Dedifferentiated amniotic fluid mesenchymal stem cell (primary cell): ENCODE measurements around the gene RNF14.
"Not testable (repeated sequence)": the region's sequence is repeated elsewhere in the genome, so short reads cannot be mapped to it uniquely, and the experiment has no call there.

Source experiments
- DNase-seq: peaks from one replicate; pipeline ENCODE4 v3.0.0-alpha.2; 2016; ENCODE audit errors: extremely low spot score

RNF14 gene, protein sequence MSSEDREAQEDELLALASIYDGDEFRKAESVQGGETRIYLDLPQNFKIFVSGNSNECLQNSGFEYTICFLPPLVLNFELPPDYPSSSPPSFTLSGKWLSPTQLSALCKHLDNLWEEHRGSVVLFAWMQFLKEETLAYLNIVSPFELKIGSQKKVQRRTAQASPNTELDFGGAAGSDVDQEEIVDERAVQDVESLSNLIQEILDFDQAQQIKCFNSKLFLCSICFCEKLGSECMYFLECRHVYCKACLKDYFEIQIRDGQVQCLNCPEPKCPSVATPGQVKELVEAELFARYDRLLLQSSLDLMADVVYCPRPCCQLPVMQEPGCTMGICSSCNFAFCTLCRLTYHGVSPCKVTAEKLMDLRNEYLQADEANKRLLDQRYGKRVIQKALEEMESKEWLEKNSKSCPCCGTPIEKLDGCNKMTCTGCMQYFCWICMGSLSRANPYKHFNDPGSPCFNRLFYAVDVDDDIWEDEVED

DNA sequence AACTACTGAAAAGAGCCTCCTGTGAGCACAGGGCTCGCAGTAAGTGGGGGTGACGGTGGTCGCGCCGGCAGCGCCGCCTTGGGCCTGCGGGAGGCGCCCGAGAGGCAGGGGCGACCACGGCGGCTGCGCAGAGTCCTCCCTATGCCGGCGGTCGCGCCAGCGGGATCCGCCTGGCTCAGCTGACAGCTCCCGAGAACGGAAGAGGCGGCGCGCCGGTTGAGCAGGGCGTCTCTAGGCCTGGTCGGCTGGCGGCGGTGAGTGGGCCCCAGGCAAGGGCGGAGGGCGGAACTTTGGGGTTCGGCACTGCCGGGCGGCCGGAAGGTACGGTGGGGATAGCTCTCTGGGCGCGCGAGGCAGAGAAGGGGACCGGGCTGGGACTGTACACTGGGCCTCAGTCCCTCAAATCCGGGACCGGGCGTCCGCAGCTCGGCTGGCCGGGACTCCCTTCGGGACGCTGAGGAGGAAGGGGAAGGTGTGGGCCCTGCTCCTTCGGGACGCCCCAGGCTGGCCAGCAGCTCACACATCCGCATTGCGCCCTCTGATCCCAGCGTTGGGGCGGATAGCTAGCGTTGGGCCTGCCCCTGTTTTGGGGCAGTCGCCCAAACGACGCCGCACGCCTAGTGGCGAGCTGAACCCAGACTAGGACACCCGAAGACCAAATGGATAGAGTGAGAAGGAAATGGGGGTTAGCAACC lies at the start of gene RNF14:
Gene RNF14 (plus strand): TSS at position 192 of the 695 bp plus-strand sequence. CDS start 4,484 bp downstream, outside the sequence.
- DNase-seq, result peak; percentile 86

DNA sequence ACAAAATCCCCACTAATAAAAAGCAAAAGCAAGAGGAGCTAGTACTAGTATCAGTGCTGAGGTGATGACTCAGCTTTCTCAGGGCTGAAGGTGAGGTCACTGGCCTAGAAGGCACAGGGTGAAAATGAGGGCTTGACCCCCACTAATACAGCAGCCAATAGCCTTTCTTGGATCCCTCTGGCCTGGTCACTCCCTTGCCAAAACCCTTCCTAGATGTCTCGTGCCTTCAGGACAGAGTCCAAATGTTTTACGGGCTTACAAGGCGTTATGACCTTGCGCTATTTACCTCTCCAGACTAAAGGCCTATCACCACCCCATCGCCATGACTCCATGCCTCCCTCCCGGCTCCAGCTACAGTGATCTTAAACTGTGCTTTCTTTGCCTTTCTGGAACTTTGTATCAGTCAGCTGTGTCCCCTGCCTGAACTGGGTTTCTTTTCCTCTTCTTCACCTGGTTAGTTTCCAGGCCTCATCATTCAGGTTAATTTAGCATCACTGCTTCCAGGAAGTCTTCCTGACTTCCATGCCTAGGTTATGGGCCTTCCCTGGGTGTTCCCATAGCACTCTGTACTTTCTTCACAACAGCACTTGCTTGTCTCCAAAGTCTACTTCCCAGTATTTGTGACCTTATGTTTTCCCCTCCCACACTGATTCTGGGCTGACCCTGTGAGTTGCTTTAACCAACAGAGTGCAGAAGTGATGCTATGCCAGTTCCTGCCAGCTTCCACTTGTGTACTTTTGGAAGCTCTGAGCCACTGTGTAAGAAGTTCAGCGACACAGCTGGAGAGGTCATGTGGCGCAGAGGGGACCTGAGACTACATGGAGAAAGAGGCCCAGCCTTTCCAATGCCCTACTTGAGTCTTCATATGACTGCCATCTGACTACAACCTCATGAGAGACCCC lies 49.4 kb upstream of the RNF14 start:
- DNase-seq, result no peak

DNA sequence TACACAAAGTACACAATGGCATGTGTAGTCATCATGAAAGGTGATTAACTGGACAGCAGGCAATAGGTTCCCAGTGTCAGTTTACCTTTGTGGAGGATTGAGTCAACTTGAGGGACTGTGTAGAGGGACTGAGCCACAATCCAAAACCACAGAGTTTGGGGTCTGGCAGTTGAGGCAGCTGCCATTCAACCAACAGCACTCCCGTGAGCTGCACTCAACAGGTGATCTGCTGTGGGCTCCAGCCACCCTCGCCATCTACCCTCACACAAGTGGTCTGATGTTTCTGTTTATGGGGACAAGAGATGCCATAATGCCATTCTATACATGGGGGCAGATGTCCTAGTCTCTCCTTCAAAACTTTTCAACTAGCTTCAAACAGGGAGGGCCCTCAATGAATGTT lies 48.1 kb upstream of the RNF14 start:
- no peak for DNase-seq

GRCh38 chr5:141922827-141923447 lies 46.0 kb upstream of the RNF14 start:
- not testable (repeated sequence) for DNase-seq

DNA sequence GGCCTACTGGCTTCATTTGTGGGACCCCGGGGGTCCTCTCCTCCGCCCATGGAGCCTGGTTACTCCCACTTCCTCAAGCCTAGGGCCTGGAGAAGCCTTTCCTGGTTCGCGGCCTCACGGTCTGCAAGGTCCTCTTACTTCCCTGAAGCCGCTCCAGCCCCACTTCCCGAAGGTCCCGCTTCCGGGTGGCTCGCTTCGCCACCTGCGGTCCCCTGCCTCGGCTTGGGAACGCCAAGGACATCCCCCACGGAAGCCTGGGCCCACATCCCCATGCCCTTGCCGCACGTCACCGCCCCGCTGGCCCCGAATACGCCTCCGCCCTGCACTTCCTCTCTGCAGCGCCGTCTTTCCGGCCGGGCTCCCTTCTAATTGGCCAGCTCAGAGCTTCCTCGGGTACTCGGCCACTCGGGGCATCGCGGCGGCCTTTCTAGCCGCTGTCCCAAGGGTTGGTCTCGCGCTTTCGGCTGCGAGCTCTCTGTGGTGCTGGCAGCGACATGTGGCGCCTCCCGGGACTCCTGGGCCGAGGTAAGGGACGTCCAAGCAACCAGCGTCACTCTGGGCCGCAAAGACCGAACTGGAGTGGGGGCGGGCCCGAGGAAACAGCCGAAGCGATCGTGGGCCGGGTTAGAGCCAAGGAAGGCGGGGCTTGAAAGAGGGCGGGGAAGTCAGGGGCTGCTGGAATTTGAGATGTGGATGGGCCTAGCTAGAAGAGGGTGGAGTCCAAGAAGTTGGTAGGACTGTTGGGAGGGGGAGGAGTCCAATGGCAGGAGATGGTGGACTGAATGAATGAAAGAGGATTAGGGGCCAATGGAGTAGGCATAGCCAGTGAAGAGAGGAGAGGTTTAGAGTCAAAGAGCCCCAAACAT lies 45.2 kb upstream of the RNF14 start, which contains the start of gene DELE1:
Gene DELE1 (plus strand): TSS at position 424 of the 866 bp plus-strand sequence. CDS start 71 bp downstream, at position 495.
- DNase-seq, result peak; percentile 93

DNA sequence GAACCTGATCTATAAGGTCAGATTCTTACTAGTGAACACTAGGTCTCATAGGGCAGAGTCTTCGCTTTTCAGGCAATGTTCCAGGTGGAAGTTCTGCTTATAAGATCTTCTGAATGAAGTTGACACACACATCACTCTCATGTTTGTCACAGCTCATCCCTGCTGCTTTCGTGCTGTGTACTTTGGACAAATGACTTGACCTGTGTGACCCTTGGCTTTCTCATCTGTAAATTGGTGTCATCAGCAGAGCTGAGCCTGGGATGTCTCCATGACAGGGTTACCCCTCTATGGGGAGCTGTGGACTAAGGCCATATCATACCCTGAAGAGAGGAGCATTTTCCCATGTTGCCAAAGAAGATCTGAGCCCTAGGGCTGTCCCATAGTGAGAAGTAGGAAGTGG lies 42.5 kb upstream of the RNF14 start:
- no peak for DNase-seq

- no peak for DNase-seq
Observed at GRCh38 chr5:141928051-141928450, 40.9 kb upstream of the RNF14 start.

GRCh38 chr5:141929398-141930058 lies 39.4 kb upstream of the RNF14 start:
- no peak for DNase-seq

GRCh38 chr5:141931694-141932093 lies 37.2 kb upstream of the RNF14 start:
- DNase-seq, result no peak

- DNase-seq, result no peak
Observed at GRCh38 chr5:141933151-141933550, 35.8 kb upstream of the RNF14 start.

DNA sequence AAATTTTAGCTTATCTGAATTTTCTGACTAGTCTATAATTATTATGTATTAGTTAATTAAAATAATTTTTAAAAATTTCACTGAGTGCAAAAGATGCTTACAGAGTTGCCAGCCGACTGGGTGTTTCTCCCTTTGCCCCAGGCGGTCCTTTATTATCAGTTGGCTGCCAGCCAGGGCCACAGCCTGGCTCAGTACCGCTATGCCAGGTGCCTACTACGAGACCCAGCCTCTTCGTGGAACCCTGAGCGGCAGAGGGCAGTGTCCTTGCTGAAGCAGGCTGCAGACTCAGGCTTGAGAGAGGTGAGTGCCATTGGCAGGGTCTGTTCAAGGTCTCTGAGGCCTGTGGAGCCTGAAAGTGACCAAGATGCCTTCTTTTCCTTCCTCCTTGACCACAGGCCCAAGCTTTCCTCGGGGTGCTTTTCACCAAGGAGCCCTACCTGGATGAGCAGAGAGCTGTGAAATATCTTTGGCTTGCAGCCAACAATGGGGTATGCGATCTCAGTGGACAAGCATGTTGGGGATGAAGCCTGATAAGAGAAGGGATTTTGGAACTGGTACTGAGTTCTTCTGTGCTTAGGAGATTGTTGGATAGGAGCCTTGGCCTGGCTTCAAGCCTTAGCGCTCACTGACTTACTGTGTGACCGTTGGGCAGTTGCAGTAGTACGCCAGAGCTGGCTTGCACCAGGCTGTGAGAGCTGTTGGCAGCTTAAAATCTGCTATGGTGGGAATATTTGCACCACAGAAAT lies 34.6 kb upstream of the RNF14 start:
- no peak for DNase-seq

- DNase-seq, result no peak
Observed at GRCh38 chr5:141935538-141935937, 33.4 kb upstream of the RNF14 start.

DNA sequence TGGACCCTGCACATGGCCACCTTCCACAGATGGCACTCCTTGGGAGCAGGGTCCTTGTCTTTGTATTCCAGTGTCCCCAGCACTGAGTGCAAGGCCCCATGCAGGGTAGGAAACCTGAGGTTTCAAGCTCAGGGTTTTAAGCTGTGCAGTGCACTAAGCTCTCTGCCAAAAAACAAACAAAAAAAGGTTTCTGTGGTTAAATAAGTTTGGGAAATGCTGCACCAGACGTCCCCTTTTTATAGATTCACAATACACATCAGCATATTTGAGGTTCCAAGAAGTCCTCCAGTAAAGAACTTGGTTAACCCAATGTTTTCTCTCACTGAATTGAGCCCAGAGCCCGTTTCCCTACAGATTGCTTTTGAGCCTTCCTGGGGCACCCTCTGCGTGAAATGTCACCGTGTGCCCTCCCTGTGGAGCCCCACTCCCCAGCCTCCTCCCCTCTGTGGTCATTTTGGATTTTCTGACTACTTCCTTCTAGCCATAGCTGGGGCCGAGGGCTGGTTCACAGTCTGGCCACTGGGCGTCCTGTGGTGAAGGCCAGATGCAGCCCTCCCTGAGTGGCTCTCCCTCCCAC lies 28.1 kb upstream of the RNF14 start:
- DNase-seq, result no peak

DNA sequence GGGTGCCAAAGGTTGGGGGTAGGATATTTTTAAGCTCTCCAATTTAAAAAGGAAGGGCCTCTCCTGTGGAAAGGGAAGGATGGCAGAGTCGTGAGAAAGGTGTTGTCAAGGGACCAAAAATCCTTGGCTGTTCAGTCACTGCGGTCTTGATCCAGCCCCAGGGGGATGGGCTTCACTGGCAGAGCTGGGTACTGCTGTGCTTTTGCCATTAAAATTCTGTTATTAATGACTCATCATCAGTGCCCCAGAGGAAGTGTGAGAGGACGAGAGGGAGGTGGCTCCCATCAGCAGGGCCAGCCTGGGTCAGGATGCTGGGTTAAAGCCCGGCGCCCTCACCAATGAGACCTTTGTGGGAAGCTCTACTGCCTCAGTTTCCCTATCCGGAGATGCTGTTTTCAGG lies 27.6 kb upstream of the RNF14 start:
- no peak for DNase-seq

GRCh38 chr5:141941779-141942178 lies 27.1 kb upstream of the RNF14 start:
- no peak for DNase-seq

- DNase-seq, result no peak
Observed at GRCh38 chr5:141942185-141942857, 26.6 kb upstream of the RNF14 start.

DNA sequence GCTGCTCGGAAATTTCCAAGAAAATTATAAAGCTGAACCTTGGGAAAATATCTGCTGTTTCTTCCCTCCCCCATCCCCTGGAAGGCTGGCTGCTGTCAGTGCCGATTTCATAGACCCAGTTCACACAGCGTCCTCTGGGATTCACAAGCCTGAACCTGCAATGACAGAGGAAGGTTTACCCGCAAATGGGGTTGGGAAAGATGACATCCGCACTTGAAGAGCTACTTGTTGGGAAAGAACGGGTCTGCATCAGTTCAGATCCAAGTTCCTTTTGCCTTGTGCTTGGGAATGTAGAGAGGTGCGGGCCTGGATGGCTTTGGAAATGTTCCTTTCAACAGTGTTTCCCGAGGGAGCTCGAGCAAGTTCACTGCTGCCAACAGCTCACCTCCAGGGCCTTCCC lies 24.8 kb upstream of the RNF14 start:
- DNase-seq, result no peak

GRCh38 chr5:141945511-141946051 lies 23.3 kb upstream of the RNF14 start:
- DNase-seq, result no peak
